Kidney (tissue), 14 donors: ENCODE measurements around the gene RTP2. TPM values are rescaled to one million over a fixed set of nuclear protein-coding genes. Genes with fewer than 3 reads are reported as not detected.

Experiments used
- DNase-seq, 5 donors: peaks; one replicate each; pipeline ENCODE4 v3.0.0-alpha.2; 2013 to 2020
- FAIRE-seq: peaks from 2 replicates; lab custom pipeline; 2012; peaks lifted over from hg19 to GRCh38; lab: Jason Lieb, UNC
- H3K27ac ChIP-seq, 2 donors: one replicate each; pipeline ENCODE4 v1.7.0; 2013; ENCODE audit warnings: low read depth in 2 of 2, low read length in 2 of 2, inconsistent platforms in 1 of 2
- H3K27me3 ChIP-seq: one replicate; pipeline ENCODE4 v1.7.1; 2013; ENCODE audit warnings: low read length, inconsistent platforms; ENCODE audit not compliant: control insufficient read depth, insufficient read depth
- H3K36me3 ChIP-seq, 3 donors: one replicate each; pipeline versions ENCODE4 v1.7.0 to v1.7.1; 2013; ENCODE audit warnings: low read length in 3 of 3, control low read depth in 1 of 3, inconsistent platforms in 1 of 3; ENCODE audit not compliant: insufficient read depth in 3 of 3, control insufficient read depth in 2 of 3
- H3K4me1 ChIP-seq, 3 donors: one replicate each; pipeline versions ENCODE4 v1.7.0 to v1.7.1; 2013; ENCODE audit warnings: low read length in 3 of 3, inconsistent platforms in 1 of 3, low read depth in 1 of 3; ENCODE audit not compliant: control insufficient read depth in 2 of 3, insufficient read depth in 2 of 3
- H3K4me3 ChIP-seq, 3 donors: one replicate each; pipeline versions ENCODE4 v1.7.0 to v1.8.1; 2013; ENCODE audit warnings: low read length in 3 of 3, control low read depth in 1 of 3, inconsistent platforms in 1 of 3
- H3K9ac ChIP-seq, 3 donors: one replicate each; pipeline versions ENCODE4 v1.7.0 to v1.7.1; 2013; ENCODE audit warnings: low read length in 3 of 3, control low read depth in 1 of 3, inconsistent platforms in 1 of 3
- H3K9me3 ChIP-seq, 3 donors: one replicate each; pipeline versions ENCODE4 v1.7.0 to v1.7.1; 2013; ENCODE audit warnings: low read length in 3 of 3, control low read depth in 1 of 3, inconsistent platforms in 1 of 3; ENCODE audit not compliant: control insufficient read depth in 2 of 3, insufficient read depth in 1 of 3
- CTCF ChIP-seq: IDR thresholded peaks from 3 replicates; pipeline ENCODE4 v1.5.1; 2012; ENCODE audit warnings: mild to moderate bottlenecking, moderate library complexity, borderline replicate concordance; ENCODE audit not compliant: insufficient read depth; ENCODE audit errors: extremely low read depth
- intact Hi-C: fragments of 100-400 bp; cut with DNase I; formaldehyde crosslinking; loops from one replicate; pipeline ENCODE4 v1.11.1; 2022
- polyA plus RNA-seq: library from polyadenylated mRNA; stranded (reverse); fragments of 350-450 nt; fragmentation: Illumina TruSeq; extraction: RNeasy Lipid Tissue Mini Kit (QIAGEN cat#74804); gene quantifications from one replicate; pipeline ENCODE4 v1.2.3, GENCODE V29; 2014; ENCODE audit warnings: low read depth, low replicate concordance; ENCODE audit not compliant: insufficient read depth
- total RNA-seq: library from RNA; stranded (reverse); fragmentation: NEBNext Ultra II Directional; extraction: Animal tissue kit (Norgen Biotek cat#: 25700); gene quantifications from one replicate; pipeline ENCODE4 v1.2.1, GENCODE V29; 2021
- donor health status: control.
- donor health status: control.
- donor health status: control.
- donor health status: control.
- donor health status: control.
- donor health status: DM: yes; HTN: yes; CAD: no.
- donor health status: Normal renal cell carcinoma (clear cell type).

The RTP2 gene
- total and polyA plus RNA-seq, 2 donors from 2014 or later, result not detected

DNA sequence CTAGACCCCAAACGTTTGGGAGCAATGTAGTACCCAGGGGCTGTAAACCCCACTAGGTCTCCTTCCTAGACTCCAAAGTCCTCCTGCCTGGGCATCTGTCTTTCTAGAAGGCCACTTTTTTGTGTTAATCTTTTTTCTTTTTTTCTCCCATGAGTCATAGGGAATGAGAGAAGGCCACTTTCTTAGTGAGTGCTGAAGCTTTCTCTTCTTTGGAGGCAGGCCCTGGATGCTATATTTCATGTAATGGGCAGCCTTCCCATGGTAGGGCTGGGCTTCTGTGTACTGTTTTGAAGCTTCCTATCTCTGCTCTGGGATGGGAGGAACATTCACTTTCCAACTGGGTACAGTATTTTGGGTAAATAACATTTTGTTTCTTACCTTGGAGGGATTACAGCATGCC is 15.2 kb upstream of the RTP2 start:
- DNase-seq (no peak), FAIRE-seq (no peak)
- TF ChIP-seq CTCF, result no peak
- H3K4me1 ChIP-seq, result peaks cover 0 to 4% (median 0%) of the 10 kb centered on the region in 3 donors
- H3K9me3 ChIP-seq, result no peaks in the 10 kb centered on the region
- no peak overlapping the region for H3K9ac ChIP-seq
- intact Hi-C loops, result no loop called here
- no peak overlapping the region for H3K4me3 ChIP-seq
- peaks cover 0 to 6% (median 4%) of the 10 kb centered on the region in 3 donors for H3K36me3 ChIP-seq
- H3K27me3 ChIP-seq, result no peaks in the 10 kb centered on the region
- no peak overlapping the region for H3K27ac ChIP-seq

DNA sequence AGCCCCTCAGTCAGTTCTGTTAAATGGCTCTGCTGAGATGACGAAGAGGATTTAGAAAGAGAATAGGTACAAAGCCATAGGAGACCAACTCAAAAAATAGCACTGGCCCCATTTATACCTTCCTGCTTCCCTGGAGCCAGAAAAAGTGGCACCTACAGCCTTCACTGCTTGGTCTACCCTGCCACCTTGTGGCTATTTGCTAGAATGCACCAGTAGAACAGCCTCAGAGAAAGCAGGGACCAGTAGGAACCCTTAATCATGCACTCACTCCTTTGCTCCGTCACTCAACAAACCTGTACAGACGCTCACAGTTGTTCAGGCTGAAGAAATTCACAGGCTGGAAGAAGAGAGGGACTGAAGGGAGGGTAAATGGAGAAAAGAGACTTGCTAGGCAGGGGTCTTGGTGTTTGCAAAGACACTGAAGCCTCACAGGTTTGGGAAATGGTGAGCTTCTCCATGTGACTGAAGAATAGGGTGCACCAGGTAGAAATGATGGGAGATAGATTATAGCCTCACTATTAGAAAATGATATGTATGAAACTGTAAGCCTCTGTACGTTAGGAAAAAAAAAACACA is 12.1 kb upstream of the RTP2 start:
- Histone ChIP-seq H3K9ac (no peak overlapping the region), H3K9me3 (no peaks in the 10 kb centered on the region), H3K36me3 (no peaks in the 10 kb centered on the region), H3K27me3 (no peaks in the 10 kb centered on the region), H3K4me1 (peaks cover 0 to 4% (median 0%) of the 10 kb centered on the region in 3 donors), H3K27ac (no peak overlapping the region), H3K4me3 (no peak overlapping the region)
- peak; percentile 98 for TF ChIP-seq CTCF
- no peak for FAIRE-seq
- intact Hi-C loops, result no loop called here
- DNase-seq, result peak in 4 of 5 donors; percentile 75 to 87 (median 80)

DNA sequence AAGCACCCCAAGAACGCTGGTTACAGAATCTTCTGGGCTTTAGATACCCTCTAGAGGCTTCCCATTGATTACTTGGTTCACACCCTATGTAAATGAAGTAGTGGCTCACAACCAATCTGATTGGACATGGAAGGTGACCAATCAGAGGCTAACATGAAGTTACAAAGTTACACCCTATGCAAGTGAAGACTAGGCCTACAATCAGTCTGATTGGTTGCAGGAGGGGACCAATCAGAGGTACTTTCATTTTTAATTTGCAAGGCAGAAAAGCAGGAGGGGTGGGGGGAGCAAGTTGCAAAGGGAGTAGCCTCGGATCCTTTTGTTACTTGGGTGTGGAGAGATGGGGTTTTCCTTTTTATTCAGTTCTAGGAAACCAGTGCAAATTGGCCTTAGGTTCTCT is 11.1 kb upstream of the RTP2 start:
- H3K4me1 ChIP-seq, result peaks cover 0 to 4% (median 0%) of the 10 kb centered on the region in 3 donors
- no peak for TF ChIP-seq CTCF
- intact Hi-C loops, result no loop called here
- no peaks in the 10 kb centered on the region for H3K27me3 ChIP-seq
- no peaks in the 10 kb centered on the region for H3K36me3 ChIP-seq
- FAIRE-seq (no peak), DNase-seq (no peak)
- no peak overlapping the region for H3K4me3 ChIP-seq
- H3K9ac ChIP-seq, result no peak overlapping the region
- no peak overlapping the region for H3K27ac ChIP-seq
- H3K9me3 ChIP-seq, result no peaks in the 10 kb centered on the region

- TF ChIP-seq CTCF, result no peak
- Histone ChIP-seq H3K27me3 (no peaks in the 10 kb centered on the region), H3K27ac (no peak overlapping the region), H3K36me3 (no peaks in the 10 kb centered on the region), H3K9me3 (no peaks in the 10 kb centered on the region), H3K4me3 (no peak overlapping the region), H3K4me1 (peaks cover 0 to 4% (median 0%) of the 10 kb centered on the region in 3 donors), H3K9ac (no peak overlapping the region)
- intact Hi-C loops, result no loop called here
- FAIRE-seq, result no peak
- no peak for DNase-seq
These were observed 6.8 kb upstream of the RTP2 start for GRCh38 chr3:187709155-187709554.
